Measurements from ENCODE around the gene NFS1.

DNA sequence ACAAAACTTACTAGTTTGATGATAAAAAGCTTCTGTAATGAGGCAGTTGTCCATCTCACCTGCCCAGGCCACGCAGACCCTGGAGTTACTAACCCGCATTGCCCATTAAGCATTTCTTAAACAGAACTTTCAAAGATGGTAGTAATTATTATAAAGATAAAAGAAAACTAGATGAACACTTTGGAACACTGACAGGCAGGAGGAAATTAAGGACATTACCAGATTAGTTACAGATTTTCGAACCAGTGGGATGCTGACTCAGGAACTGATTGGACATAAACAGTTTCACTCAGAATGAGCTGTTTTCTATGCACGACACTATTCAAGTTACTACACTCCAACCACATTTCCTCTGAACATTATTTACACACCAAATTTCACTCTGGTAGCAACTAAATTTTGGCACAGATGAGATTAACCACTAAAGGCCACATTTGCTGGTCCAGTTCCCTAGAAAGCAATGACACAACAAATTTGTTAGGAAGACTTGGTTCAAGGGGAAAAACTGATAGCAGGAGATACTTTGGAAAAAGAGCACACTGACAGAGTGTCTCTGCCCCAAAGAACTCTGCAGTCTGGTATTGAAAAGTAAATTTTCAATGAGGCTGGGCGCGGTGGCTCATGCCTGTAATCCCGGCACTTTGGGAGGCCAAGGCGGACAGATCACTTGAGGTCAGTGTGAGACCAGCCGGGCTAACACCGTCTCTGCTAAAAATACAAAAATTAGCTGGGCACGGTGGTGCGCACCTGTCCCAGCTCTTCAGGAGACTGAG, 3.1 kb upstream of the NFS1 start:
- TF ChIP-seq, protein P1, sequence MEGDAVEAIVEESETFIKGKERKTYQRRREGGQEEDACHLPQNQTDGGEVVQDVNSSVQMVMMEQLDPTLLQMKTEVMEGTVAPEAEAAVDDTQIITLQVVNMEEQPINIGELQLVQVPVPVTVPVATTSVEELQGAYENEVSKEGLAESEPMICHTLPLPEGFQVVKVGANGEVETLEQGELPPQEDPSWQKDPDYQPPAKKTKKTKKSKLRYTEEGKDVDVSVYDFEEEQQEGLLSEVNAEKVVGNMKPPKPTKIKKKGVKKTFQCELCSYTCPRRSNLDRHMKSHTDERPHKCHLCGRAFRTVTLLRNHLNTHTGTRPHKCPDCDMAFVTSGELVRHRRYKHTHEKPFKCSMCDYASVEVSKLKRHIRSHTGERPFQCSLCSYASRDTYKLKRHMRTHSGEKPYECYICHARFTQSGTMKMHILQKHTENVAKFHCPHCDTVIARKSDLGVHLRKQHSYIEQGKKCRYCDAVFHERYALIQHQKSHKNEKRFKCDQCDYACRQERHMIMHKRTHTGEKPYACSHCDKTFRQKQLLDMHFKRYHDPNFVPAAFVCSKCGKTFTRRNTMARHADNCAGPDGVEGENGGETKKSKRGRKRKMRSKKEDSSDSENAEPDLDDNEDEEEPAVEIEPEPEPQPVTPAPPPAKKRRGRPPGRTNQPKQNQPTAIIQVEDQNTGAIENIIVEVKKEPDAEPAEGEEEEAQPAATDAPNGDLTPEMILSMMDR (IDR thresholded peaks at IDR 0.05): no peak
- no peak for TF ChIP-seq EZH2 (IDR thresholded peaks at IDR 0.05; ENCODE audit: borderline replicate concordance, insufficient read depth, low read depth, low read length, poor library complexity, severe bottlenecking)
